Measurements from ENCODE around the gene PDLIM4.

The PDLIM4 gene

GRCh38 chr5:132283423-132284043 lies 26.0 kb downstream of the PDLIM4 start:
- DNase-seq (ENCODE audit: insufficient read length, low spot score) (no peak), FAIRE-seq (no peak)
- TF ChIP-seq POLR2A (IDR thresholded peaks at IDR 0.05; ENCODE audit: low read depth, low read length): no peak

GRCh38 chr5:132289097-132289496 lies 31.6 kb downstream of the PDLIM4 start:
- no peak for FAIRE-seq
- no peak for TF ChIP-seq POLR2A (IDR thresholded peaks at IDR 0.05; ENCODE audit: low read depth, low read length)
- no peak for DNase-seq (ENCODE audit: insufficient read length, low spot score)

- FAIRE-seq (no peak), DNase-seq (ENCODE audit: insufficient read length, low spot score) (no peak)
- TF ChIP-seq POLR2A (IDR thresholded peaks at IDR 0.05; ENCODE audit: low read depth, low read length): no peak
These were observed 33.5 kb downstream of the PDLIM4 start for GRCh38 chr5:132291026-132291425.

DNA sequence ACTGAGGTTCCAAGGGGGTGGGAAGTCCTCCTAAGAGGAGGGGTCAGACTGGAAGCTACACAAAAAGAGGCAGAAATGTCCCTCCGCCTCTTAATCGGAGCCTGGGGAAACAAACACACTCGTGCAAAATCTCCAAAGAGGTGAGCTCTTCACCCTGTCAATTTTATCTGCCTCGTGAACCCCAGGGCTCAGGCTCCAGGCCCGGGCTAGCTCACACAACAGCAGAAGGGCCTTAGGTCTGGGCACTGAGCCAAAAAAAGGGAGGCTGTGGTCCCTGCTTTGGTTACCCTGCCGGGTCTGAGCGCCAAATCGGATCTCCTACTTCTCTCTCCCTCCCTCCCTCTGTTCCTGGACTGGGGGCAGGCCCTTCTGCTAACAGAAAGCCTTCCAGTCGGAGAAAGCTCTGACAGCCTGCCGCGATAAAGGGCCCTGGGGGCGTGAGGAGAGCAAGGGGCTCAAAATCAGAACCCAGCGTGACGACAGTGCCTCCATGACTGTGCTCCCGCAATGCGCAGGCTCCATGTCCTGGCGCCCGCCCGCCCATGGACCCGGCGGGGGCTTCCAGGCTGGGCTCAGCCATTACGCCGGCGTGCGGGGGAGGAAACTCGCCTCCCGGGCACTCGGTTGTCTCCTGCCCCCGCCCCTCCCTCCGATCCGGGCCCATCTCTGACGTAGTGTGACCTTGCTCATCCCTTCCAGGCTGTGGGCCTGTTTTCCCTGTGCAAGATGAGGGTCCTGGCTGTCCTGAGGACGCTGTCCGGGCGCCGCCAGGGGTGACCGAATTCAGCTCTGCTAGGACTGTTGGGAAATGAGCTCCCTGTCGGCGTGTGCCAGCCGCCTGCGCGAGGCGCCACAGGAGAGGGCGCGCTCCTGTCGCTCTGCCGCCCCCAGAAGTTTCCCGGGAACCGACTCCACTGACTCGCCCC lies 35.8 kb downstream of the PDLIM4 start:
- peak; percentile 82 for DNase-seq (ENCODE audit: insufficient read length, low spot score)
- no peak for FAIRE-seq
- peak; percentile 73 for TF ChIP-seq POLR2A (IDR thresholded peaks at IDR 0.05; ENCODE audit: low read depth, low read length)

- peak; percentile 91 for DNase-seq (ENCODE audit: insufficient read length, low spot score)
- TF ChIP-seq POLR2A (IDR thresholded peaks at IDR 0.05; ENCODE audit: low read depth, low read length): peak; percentile 63
- FAIRE-seq: no peak
These were observed 36.7 kb downstream of the PDLIM4 start, which contains the start of gene SLC22A4 for GRCh38 chr5:132293992-132294727. Gene SLC22A4 (plus strand): TSS chr5:132294394. CDS start chr5:132294617, 223 bp downstream.

DNA sequence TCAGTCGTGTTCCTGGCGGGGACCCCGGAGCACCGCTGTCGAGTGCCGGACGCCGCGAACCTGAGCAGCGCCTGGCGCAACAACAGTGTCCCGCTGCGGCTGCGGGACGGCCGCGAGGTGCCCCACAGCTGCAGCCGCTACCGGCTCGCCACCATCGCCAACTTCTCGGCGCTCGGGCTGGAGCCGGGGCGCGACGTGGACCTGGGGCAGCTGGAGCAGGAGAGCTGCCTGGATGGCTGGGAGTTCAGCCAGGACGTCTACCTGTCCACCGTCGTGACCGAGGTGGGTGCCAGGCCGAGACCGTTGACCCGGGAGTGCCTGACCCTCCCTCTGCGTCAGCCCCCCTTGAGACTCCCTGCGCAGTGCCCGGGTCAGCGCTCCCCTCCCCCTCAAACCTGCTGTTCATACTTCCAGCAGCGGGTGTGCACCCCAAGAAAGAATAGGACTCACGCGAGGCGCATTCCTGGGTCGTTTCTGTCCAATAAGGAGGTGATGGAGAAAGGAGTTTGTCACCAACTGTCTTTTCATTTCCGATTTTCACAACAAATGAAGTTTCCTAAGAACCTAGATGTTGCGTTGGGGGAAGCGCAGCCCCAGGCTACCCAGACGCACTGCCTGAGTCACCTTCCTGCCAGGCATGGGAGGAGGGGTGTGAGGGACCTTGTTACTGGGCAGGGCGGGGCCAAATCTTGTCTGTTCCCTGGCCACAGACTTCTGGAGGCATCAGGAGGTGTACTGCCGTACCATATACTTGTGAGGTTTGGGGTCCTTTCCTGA lies 37.4 kb downstream of the PDLIM4 start:
- TF ChIP-seq POLR2A (IDR thresholded peaks at IDR 0.05; ENCODE audit: low read depth, low read length): peak; percentile 46; the same call in 1 of the 2 replicates
- no peak for FAIRE-seq
- DNase-seq (ENCODE audit: insufficient read length, low spot score): peak; percentile 88

- TF ChIP-seq POLR2A (IDR thresholded peaks at IDR 0.05; ENCODE audit: low read depth, low read length): no peak
- DNase-seq (ENCODE audit: insufficient read length, low spot score): no peak
- no peak for FAIRE-seq
These were observed 38.3 kb downstream of the PDLIM4 start for GRCh38 chr5:132295505-132296411.

GRCh38 chr5:132296412-132297016 lies 39.0 kb downstream of the PDLIM4 start:
- DNase-seq (ENCODE audit: insufficient read length, low spot score) (no peak), FAIRE-seq (no peak)
- TF ChIP-seq POLR2A (IDR thresholded peaks at IDR 0.05; ENCODE audit: low read depth, low read length): no peak

DNA sequence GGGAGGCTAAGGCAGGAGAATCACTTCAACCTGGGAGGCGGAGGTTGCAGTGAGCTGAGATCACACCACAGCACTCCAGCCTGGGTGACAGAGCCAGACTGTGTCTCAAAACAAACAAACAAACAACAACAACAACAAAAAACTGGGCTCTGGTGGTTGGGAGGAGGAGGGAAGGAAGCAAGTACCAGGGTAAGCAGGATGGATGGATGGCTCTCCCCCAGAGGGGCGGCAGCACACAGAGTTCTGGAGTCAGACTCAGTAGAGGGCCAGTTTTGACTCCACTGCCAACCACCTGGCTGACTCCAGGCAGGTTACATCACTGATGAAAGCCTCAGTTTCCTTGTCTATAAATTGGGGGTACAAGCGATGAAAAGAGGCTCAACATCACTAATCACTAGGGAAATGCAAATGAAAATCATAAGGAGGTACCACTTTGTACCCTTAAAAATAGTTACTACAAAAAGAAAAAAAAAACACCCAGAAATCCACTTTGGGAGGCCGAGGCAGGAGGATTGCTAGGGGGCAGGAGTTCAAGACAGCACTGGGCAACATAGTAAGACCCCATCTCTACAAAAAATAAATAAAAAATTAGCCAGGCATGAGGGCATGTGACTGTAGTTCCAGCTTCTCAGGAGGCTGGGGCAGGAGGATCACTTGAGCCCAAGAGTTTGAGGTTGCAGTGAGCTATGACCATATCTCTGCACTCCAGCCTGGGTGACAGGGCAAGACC lies 39.9 kb downstream of the PDLIM4 start:
- FAIRE-seq (no peak), DNase-seq (ENCODE audit: insufficient read length, low spot score) (no peak)
- no peak for TF ChIP-seq POLR2A (IDR thresholded peaks at IDR 0.05; ENCODE audit: low read depth, low read length)

DNA sequence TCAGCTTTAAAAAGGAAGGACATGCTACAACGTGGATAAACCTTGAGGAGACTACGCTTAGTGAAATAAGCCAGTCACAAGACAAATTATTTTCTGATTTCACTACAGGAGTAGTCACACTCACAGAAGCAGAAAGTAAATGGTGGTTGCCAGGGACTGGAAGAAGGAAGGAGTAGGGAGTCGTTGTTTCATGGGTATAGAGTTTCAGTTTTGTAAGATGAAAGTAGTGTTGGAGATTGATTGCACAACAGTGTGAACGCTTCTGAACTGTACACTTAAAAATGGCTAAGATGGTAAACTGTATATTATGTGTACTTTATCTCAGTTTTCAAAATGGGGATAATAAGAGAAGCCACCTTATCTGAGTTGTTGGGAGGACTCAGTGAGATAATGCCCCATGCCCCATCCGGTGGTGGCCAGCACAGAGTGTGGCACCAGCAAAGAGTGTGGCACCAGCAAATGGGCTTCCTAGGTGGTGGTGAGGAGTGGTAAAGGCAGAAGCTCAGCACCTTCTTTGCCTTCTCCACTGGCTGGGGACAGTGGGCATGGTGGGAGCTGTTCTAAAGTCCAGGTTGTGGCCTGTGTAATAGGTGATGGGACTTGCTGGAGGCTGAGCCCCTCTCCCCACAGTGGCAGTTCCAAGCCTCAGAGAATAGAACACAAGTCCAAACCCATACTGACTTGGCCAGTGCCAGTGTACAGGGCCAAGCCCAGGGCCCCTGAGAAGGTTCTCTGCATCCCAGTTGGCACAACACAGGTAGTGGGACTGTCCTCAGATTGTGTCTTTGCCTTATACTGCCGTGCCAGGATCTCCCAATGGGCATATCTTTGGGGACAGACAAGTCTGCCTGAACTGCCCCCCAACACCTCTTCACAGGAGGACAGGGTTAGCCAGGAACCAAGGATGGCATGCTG lies 41.1 kb downstream of the PDLIM4 start:
- no peak for TF ChIP-seq POLR2A (IDR thresholded peaks at IDR 0.05; ENCODE audit: low read depth, low read length)

More for the DNA sequence above, 41.1 kb downstream of the PDLIM4 start:
- DNase-seq (ENCODE audit: insufficient read length, low spot score) (no peak), FAIRE-seq (no peak)
